ENCODE measurements around the gene PSD4.

DNA sequence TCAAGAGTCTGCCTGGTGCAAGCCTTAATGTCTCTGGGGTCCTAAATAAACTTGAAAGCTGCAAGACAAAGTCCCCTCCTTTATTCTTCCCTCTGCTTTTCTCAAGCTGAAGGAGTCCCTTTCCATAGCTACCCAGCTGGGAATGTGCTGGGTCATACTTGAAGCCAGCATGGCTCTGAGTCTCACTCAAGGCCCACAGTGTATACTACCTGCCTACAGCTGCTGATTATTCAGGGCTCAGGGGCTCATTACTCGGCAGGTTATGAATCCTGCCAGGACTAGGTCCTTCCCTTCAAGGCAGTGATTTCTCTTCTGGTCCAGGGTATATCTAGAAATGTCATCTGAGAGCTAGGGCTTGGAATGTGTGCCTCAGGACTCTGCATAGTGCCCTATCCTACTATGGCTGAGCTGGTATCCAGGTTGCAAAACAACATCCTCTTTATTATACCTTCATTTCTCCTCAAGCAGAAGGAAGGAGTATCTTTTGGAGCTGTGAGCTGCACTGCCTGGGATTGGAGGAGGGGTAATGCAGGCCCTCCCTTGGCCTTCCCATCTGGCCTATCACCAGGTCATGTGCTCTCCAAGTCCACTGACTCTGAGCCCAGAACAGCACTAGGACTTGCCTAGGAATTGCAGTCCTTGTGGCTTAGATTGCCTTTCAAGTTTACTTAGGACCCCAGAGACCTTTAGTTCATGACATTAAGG is 24.1 kb upstream of the PSD4 start:
- TF ChIP-seq, protein P1, sequence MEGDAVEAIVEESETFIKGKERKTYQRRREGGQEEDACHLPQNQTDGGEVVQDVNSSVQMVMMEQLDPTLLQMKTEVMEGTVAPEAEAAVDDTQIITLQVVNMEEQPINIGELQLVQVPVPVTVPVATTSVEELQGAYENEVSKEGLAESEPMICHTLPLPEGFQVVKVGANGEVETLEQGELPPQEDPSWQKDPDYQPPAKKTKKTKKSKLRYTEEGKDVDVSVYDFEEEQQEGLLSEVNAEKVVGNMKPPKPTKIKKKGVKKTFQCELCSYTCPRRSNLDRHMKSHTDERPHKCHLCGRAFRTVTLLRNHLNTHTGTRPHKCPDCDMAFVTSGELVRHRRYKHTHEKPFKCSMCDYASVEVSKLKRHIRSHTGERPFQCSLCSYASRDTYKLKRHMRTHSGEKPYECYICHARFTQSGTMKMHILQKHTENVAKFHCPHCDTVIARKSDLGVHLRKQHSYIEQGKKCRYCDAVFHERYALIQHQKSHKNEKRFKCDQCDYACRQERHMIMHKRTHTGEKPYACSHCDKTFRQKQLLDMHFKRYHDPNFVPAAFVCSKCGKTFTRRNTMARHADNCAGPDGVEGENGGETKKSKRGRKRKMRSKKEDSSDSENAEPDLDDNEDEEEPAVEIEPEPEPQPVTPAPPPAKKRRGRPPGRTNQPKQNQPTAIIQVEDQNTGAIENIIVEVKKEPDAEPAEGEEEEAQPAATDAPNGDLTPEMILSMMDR (conservative IDR thresholded peaks at IDR 0.05; ENCODE audit: low read depth, low read length) = no peak
- no peak for TF ChIP-seq MAFK (IDR thresholded peaks at IDR 0.05; ENCODE audit: low read depth, low read length)
